ENCODE results near the gene GGT7.
A peak's percentile ranks its signal among the peaks of the same experiment; 100 is the strongest.
"Not testable (repeated sequence)": the region's sequence is repeated elsewhere in the genome, so short reads cannot be mapped to it uniquely, and the experiment has no call there.

The GGT7 gene

GRCh38 chr20:34850969-34851368, 21.7 kb downstream of the GGT7 start:
- DNase-seq (ENCODE audit: low spot score) (no peak), FAIRE-seq (no peak)

- FAIRE-seq = no peak
- DNase-seq (ENCODE audit: low spot score) = no peak
Measured at GRCh38 chr20:34849778-34850177, 22.9 kb downstream of the GGT7 start.

GRCh38 chr20:34848597-34848996, 24.1 kb downstream of the GGT7 start:
- FAIRE-seq (no peak), DNase-seq (ENCODE audit: low spot score) (no peak)

- FAIRE-seq (no peak), DNase-seq (ENCODE audit: low spot score) (no peak)
Measured at GRCh38 chr20:34843421-34843820, 29.2 kb downstream of the GGT7 start.

DNA sequence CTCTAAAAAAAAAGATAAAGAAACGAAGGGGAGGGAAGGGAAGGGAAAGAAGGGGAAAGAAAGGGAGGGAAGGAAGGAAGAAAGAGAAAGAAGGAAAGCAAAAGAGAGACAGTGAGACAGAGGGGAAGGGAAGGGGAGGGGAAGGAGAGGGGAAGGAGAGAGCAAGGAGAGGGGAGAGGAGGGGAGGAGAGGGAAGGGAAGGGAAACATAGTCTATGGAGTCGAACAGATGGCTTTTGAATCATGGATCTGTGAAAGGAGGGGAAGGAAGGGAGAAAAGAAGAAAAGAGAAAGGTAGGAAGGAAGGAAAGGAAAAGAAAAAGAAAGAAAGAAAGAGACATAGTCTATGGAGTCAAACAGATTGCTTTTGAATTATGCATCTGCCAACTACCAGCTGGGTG, 30.5 kb downstream of the GGT7 start:
- DNase-seq (ENCODE audit: low spot score) = no peak
- FAIRE-seq = no peak

DNA sequence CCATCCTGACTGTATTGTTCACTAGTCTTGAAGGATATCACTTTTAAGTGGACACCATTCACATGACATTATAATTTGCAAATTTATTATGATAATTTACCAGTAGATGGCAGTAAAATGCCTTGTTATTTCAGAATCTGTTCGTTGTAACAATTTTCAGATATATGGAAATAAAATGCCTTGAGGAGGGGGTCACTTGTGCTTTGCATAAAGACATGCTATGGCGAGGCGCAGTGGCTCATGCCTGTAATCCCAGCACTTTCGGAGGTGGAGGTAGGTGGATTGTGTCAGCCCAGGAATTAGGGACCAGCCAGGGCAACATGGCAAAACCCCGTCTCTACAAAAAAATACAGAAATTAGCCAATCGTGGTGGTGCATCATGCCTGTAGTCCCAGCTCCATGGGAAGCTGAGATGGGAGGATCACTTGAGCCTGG, 38.2 kb downstream of the GGT7 start:
- peak; percentile 81 for FAIRE-seq
- peak; percentile 44 for DNase-seq (ENCODE audit: low spot score)

- DNase-seq (ENCODE audit: low spot score) = no peak
- no peak for FAIRE-seq
Measured at GRCh38 chr20:34831936-34832335, 40.7 kb downstream of the GGT7 start.

GRCh38 chr20:34829191-34829590, 43.5 kb downstream of the GGT7 start:
- DNase-seq (ENCODE audit: low spot score) = no peak
- no peak for FAIRE-seq

DNA sequence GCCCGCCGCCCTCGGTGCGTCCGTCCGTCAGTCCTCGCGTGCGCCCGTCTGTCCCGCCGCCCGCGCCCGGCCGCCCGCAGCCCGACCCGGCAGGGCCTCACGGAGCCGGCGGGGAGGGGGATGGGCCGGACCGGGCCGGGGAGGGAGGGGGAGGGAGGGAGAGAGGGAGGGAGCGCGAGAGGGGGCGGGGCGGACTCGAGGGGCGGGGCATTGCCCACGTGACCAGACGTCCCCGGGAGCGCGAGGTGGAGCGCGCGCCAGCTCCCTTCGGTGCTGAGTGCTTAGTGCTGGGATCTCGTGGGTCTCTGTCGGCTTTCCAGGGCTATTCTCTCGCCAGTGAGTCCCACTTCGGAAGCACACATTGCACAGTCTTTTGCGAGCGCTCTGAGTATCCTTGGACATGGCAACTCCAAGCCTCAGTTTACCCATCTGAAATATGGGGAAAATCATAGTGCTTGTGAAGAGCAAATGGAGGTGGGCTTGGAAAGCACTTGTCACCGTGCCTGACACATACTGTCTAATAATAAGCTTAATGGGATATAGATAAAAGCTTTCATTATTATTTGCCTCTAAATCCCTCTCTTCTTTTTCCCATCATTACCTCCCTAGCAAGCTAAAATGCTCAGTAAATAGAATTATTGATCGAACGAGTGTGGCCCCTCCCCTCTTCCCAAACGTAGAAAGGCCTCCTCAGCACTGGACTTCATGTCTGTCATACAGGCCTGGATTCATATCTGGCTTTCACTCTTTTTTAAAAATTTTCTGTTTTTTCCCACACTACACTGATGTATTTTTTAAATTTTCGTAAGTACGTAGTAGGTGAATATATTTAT, 46.9 kb downstream of the GGT7 start, which contains the start of gene NCOA6:
Gene NCOA6, minus strand, starts transcription at position 122 of the 833 bp plus-strand sequence. CDS start 43,296 bp downstream, outside the sequence.
- FAIRE-seq = no peak
- DNase-seq (ENCODE audit: low spot score) = peak; percentile 59

- FAIRE-seq (no peak), DNase-seq (ENCODE audit: low spot score) (no peak)
Measured at GRCh38 chr20:34824806-34825529, 47.7 kb downstream of the GGT7 start.

DNA sequence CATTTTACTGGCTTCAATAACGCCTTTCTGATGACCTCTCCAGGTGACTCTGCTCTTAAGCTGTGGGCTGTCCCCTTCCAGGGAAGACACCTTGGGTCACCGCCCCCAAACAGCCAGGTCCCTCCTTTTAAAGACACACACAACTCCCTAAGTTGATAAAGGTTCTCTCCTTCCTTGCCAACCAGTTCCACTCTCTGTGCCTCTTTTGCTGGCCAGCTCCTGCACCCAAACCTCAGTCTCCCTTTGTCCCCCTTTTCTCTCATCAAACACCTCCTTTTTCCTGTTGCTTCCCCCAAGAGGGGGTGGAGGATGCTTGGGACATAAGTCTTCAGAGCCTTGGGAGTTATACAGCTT, 48.2 kb downstream of the GGT7 start:
- FAIRE-seq (peak; percentile 75), DNase-seq (ENCODE audit: low spot score) (peak; percentile 73)

- FAIRE-seq (no peak), DNase-seq (ENCODE audit: low spot score) (no peak)
Measured at GRCh38 chr20:34824026-34824425, 48.6 kb downstream of the GGT7 start.

DNA sequence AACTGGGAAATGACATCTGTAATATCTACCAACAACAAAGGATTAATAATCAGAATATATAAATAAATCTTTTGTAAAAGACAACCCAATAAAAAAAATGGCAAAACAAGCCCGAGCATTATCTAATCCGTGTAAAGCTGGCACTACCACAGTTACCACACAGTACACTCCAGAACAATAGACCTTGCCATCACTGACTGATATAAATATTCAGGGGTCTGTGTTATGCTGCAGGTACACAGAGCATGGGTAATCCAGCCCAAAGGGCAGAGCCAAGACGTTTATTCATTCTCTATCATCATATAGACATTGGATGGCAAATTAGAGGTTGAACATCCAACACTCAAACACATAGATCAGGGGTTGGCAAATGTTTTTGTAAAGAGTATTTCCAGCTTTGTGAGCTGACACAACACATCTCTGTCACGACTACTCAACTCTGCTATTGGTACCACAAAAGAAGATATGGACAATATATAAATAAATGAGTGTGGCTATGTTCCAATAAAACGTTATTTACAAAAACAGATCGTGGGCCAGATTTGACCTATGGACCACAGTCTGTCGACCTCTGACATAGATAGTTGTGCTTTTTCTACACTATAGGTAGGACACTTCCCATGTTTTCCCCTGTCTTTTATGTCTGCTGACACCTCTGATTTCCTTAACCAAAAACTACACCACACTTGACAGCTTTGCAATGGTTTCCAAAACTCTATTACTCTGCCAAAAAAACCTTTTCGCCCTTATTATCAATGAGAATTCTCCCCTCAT, 51.7 kb downstream of the GGT7 start:
- no peak for FAIRE-seq

DNA sequence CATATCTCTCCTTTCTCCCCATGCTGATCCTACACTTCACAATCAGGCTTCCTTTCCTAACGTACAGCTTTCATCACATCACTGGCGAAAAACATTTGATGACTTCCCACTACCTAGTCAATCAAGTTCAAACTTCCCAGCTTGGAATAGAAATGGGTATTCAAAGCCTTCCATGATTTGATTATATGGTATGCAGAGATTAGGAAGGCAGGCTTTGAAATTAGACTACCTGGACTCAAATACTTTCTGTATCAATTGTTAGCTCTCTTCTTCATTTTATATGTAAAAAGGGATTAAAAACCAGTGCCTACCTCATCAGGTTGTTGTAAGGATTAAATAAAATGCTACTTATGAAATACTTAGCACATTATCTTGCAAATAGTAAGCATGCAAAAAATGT, 54.9 kb downstream of the GGT7 start:
- FAIRE-seq = no peak
- DNase-seq (ENCODE audit: low spot score) = no peak

More for the DNA sequence above, 51.7 kb downstream of the GGT7 start:
- no peak for DNase-seq (ENCODE audit: low spot score)

- no peak for FAIRE-seq
- no peak for DNase-seq (ENCODE audit: low spot score)
Measured at GRCh38 chr20:34817072-34817471, 55.6 kb downstream of the GGT7 start.

DNA sequence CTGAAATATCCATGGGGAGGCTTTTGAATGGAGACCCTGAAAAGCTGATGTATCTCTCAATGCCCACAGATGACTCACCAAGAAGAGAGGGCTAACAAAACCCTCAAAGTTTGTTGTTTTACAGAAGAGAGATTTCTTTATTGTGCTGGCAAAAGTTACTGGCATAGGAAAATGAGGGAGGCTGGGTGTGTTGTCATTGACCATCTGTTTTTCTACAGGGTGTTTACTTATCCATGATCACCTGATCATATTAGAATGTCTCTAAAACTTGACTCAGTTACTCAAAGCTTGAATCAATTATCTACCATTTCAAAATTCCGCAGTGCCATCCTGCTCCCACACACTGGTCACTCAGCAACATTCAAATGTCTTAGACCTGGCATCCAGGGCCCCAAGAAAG, 57.0 kb downstream of the GGT7 start:
- DNase-seq (ENCODE audit: low spot score) (no peak), FAIRE-seq (no peak)

DNA sequence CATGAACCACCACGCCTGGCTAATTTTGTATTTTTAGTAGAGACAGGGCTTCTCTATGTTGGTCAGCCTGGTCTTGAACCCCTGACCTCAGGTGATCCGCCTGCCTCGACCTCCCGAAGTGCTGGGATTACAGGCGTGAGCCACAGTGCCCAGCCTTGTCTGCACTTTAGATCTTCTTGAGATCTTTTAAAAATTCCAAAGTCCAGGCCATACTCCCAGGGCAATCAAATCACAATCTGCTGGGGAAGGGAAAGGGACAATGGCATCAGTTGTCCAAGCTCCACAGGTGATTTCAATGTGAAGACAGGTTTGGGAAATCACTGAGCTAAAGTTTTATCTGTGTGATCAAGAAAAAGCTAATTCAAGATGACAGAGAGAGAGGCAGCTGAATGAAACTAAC, 64.1 kb downstream of the GGT7 start:
- FAIRE-seq = no peak
- DNase-seq (ENCODE audit: low spot score) = no peak

GRCh38 chr20:34807944-34808465, 64.7 kb downstream of the GGT7 start:
- FAIRE-seq; DNase-seq (ENCODE audit: low spot score): not testable (repeated sequence)

- DNase-seq (ENCODE audit: low spot score) (no peak), FAIRE-seq (no peak)
Measured at GRCh38 chr20:34806255-34806654, 66.4 kb downstream of the GGT7 start.

GRCh38 chr20:34798871-34799270, 73.8 kb downstream of the GGT7 start:
- FAIRE-seq (no peak), DNase-seq (ENCODE audit: low spot score) (no peak)

DNA sequence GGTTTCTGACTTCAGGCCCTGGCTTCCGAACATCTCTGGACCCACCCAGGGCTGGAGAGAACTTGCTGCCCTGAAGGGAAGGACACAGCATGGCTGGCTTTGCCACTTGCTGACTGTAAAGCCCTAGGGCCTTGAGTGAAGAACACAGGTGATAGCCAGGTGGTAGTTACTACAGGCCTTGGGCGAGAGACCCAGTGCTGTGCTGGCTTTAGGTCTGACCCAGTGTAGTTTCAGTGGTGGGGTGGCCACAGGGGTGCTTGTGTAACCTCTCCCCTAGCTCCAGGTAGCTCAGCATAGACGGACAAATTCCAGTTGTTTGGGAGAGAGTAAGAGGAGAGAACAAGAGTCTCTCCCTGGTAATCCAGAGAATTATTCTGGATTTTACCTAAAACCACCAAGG, 74.3 kb downstream of the GGT7 start:
- DNase-seq (ENCODE audit: low spot score) = no peak

More for the DNA sequence above, 74.3 kb downstream of the GGT7 start:
- FAIRE-seq = no peak

Measured in RCC 7860 (cell line).